GM12892 (cell line): ENCODE results near the gene MACROD1.

Source experiments
- POLR2A ChIP-seq: IDR thresholded peaks from 2 replicates; pipeline ENCODE4 v1.6.1; 2011; ENCODE audit warnings: low read depth, low read length, control low read depth
- POLR2AphosphoS5 ChIP-seq: IDR thresholded peaks from 2 replicates; pipeline ENCODE4 v1.6.1; 2011; ENCODE audit warnings: low read depth, low read length, control low read depth
- TAF1 ChIP-seq: IDR thresholded peaks from 2 replicates; pipeline ENCODE4 v1.6.1; 2011; ENCODE audit warnings: low read depth, mild to moderate bottlenecking, control low read depth, low read length, borderline replicate concordance

DNA sequence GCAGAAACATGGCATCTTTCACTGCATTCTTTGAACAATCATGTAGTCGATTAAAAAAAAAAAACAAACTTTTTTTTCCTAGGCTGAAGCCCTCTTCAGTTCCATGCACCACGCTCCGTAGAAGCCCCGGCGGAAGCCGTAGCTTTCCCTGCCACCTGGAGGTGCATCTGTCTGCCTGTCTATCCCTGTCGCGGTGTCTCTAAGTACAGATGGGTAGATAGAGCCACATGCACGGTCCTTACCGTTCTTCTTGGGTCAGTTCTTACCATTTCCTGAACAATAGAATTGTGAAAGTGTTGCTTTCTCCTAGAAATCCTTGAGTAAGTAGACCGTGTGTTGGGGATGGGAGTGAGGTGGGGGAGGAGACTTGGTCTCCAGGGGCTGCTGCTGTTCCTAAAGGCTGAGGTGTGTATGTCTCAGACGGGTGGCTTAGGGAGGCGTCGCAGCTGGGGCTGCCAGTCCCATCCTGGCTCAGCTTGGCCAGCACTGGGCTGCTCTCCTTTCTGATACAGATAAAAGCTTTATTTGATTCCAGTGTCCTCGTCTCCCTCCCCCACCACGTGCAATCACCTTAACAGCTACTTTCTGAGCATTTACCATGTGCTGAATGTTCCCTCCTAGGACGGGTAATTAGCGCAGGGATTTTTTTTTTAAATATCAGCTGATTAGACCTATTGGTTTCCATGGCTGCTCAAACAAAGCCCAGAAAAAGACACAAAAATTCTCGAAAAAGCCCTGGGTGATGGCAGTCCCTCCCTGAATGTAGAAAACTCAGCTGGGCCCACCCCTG lies 46.8 kb downstream of the MACROD1 start:
- TF ChIP-seq POLR2AphosphoS5 (no peak), TAF1 (no peak), POLR2A (no peak)
